Spleen (tissue), 11 donors: ENCODE data around the gene MMP15. TPM values are rescaled to one million over a fixed set of nuclear protein-coding genes. Genes with fewer than 3 reads are reported as not detected.

Source experiments
- DNase-seq: peaks from one replicate; pipeline ENCODE4 v3.0.0-alpha.2; 2020
- H3K27ac ChIP-seq, 8 donors: fragments of 200-600 bp; sonication (generic) in 7 of 8; 1 replicate in 4 of 8; 2 replicates in 4 of 8; pipeline versions ENCODE4 v1.5.0 to v1.8.0; 2016 to 2021; ENCODE audit warnings: inconsistent platforms in 4 of 8, mild to moderate bottlenecking in 4 of 8, moderate library complexity in 1 of 8
- H3K27me3 ChIP-seq, 7 donors: fragments of 200-600 bp; sonication (generic) in 6 of 7; replicated peaks in 1 of 7; 1 replicate in 4 of 7; 2 replicates in 3 of 7; pipeline versions ENCODE4 v1.5.0 to v1.8.0; 2016 to 2021; ENCODE audit warnings: inconsistent platforms in 3 of 7, mild to moderate bottlenecking in 1 of 7
- H3K36me3 ChIP-seq, 6 donors: fragments of 200-600 bp; sonication (generic) in 5 of 6; 1 replicate in 4 of 6; 2 replicates in 2 of 6; pipeline versions ENCODE4 v1.5.0 to v1.8.0; 2016 to 2021; ENCODE audit warnings: inconsistent platforms in 2 of 6
- H3K4me1 ChIP-seq, 6 donors: fragments of 200-600 bp; sonication (generic) in 5 of 6; 1 replicate in 3 of 6; 2 replicates in 3 of 6; pipeline versions ENCODE4 v1.5.0 to v1.8.0; 2016 to 2021; ENCODE audit warnings: inconsistent platforms in 3 of 6
- H3K4me3 ChIP-seq, 8 donors: fragments of 200-600 bp; sonication (generic) in 7 of 8; 1 replicate in 4 of 8; 2 replicates in 4 of 8; pipeline versions ENCODE4 v1.5.0 to v1.8.0; 2016 to 2021; ENCODE audit warnings: inconsistent platforms in 4 of 8, mild to moderate bottlenecking in 4 of 8, moderate library complexity in 2 of 8
- H3K9me3 ChIP-seq, 8 donors: fragments of 200-600 bp; sonication (generic) in 7 of 8; 1 replicate in 4 of 8; 2 replicates in 4 of 8; pipeline versions ENCODE4 v1.5.0 to v1.8.0; 2016 to 2021; ENCODE audit warnings: inconsistent platforms in 4 of 8
- POLR2A ChIP-seq, 3 donors: fragments of 450-650 bp; IDR thresholded peaks; one replicate each; pipeline ENCODE4 v1.5.1; 2017; ENCODE audit warnings: antibody characterized with exemption in 3 of 3, mild to moderate bottlenecking in 1 of 3
- POLR2AphosphoS5 ChIP-seq, 3 donors: sonication (generic); formaldehyde crosslinking; IDR thresholded peaks; one replicate each; pipeline ENCODE4 v1.5.1; 2017; ENCODE audit warnings: antibody characterized with exemption in 3 of 3
- WGBS, 5 donors: extraction: QIAGEN DNeasy Blood & Tissue Kit in 3 of 5; methylation state at CpG; one replicate each; pipeline versions ENCODE4 v1.1.5 to v1.1.7; 2013 to 2018; 5-methylcytosine and 5-hydroxymethylcytosine counted together
- intact Hi-C: fragments of 100-400 bp; cut with DNase I; formaldehyde crosslinking; loops from one replicate; pipeline ENCODE4 v1.15.0; 2023; ENCODE audit warnings: low total_unique reads
- polyA plus RNA-seq, 3 donors: library from polyadenylated mRNA; stranded (reverse); fragments of 200-250 nt; gene quantifications; one replicate each; pipeline ENCODE4 v1.2.1, GENCODE V29; 2013
- total RNA-seq, 7 donors: library from RNA; depleted of rRNA in 3 of 7; stranded (reverse); fragments of >200 nt in 3 of 7; fragmentation: NEBNext Ultra II Directional in 4 of 7; extraction: Animal tissue kit (Norgen Biotek cat#: 25700) in 4 of 7; gene quantifications; one replicate each; pipeline versions ENCODE4 v1.1.0 to v1.2.1, GENCODE V29; 2016 to 2021
- TF ChIP-seq, protein P1 (sequence below), 11 experiments: fragments of 200-600 bp in 7 of 11; fragments of 450-650 bp in 4 of 11; sonication (generic) in 4 of 11; IDR thresholded peaks in 8 of 11; conservative IDR thresholded peaks in 3 of 11; 1 replicate in 7 of 11; 2 replicates in 4 of 11; pipeline versions ENCODE4 v1.4.0 to v1.8.0; 2016 to 2021; ENCODE audit warnings: antibody characterized with exemption in 11 of 11, inconsistent platforms in 4 of 11, mild to moderate bottlenecking in 1 of 11
- donor health status: healthy with polysubstance abuse.
- donor health status: DM: no; HTN: no; CAD: no; lungs with moderate emphysema.
- donor health status: DM: no; HTN: no; CAD: no.
- donor health status: Bipolar disorder and iron deficiency.
- donor health status: healthy.
- donor health status: DM: no; HTN: no; CAD: no.
- donor health status: DM: yes; HTN: yes; CAD: no.

Gene MMP15
- total and polyA plus RNA-seq, 10 donors: 2.3 to 24.2 (median 14.0) TPM

DNA sequence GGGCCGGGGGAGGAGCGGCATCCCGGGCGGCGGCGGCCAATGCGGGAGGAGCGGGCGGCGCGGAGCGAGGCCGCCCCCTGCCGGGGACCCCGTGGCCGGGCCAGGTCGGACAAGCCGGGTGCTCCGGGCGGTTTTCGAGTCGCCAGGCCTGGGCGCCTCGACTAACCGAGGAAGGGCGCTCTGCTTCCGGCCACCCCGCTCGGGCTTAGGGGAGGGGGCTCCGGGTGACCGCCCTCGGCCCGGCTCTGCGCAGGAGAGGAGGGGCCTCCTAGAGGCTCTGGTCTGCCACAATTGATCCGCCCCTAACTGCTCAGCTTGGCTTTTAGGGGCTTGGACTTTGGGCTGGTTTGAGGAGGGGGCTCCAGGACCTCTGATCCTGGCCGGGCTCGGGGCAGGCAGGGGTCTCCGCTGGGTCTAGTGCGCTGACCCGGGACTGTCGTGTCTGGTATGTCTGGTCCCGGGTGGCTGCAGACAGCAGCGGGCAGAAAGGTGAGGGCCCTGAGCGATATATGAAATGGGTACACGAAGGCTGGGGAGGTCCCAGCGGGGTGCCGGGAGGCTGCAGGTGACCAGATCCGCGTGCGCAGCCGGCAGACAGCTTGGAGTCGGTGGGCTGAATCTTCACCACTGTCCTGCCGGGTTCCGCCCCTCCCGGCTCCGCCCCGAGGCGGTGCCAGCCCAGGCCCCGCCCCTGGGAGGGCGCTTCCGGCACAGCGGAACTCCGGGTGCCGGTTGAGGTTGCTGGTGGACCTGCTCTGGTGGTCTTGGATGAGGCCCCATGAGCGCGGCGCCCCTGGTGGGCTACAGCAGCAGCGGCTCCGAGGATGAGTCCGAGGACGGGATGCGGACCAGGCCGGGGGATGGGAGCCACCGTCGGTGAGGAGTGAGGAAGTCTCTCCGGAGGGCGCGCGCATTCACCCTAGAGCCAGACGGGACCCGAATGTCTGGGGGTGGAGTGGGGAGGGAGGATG lies 24.6 kb upstream of the MMP15 start, which contains the start of gene USB1:
Gene USB1 (plus strand): TSS at position 702 of the 971 bp plus-strand sequence. CDS start 77 bp downstream, at position 779.
- intact Hi-C loops: loop anchor here (10.0 kb wide), 2 partner anchors 246 to 406 kb away; no protein-coding TSS in a partner anchor
- DNase-seq: peak; percentile 98
- Histone ChIP-seq H3K27ac (peak within 1 kb of the TSS; percentile 86 to 98 (median 96)), H3K4me1 (peaks cover 14 to 87% (median 56%) of the 10 kb centered on the region in 6 donors), H3K27me3 (no peaks in the 10 kb centered on the region), H3K4me3 (peak within 1 kb of the TSS; percentile 60 to 92 (median 77)), H3K36me3 (peaks cover 7 to 58% (median 29%) of the 10 kb centered on the region in 6 donors), H3K9me3 (no peaks in the 10 kb centered on the region)
- TF ChIP-seq, protein P1, sequence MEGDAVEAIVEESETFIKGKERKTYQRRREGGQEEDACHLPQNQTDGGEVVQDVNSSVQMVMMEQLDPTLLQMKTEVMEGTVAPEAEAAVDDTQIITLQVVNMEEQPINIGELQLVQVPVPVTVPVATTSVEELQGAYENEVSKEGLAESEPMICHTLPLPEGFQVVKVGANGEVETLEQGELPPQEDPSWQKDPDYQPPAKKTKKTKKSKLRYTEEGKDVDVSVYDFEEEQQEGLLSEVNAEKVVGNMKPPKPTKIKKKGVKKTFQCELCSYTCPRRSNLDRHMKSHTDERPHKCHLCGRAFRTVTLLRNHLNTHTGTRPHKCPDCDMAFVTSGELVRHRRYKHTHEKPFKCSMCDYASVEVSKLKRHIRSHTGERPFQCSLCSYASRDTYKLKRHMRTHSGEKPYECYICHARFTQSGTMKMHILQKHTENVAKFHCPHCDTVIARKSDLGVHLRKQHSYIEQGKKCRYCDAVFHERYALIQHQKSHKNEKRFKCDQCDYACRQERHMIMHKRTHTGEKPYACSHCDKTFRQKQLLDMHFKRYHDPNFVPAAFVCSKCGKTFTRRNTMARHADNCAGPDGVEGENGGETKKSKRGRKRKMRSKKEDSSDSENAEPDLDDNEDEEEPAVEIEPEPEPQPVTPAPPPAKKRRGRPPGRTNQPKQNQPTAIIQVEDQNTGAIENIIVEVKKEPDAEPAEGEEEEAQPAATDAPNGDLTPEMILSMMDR (IDR thresholded peaks at IDR 0.05 in 8 of 11, conservative IDR thresholded peaks at IDR 0.05 in 3 of 11): peak; percentile 28 to 87 (median 83)
- TF ChIP-seq POLR2A (IDR thresholded peaks at IDR 0.05) (peak in 2 of 3 donors; percentile 5 to 66), POLR2AphosphoS5 (IDR thresholded peaks at IDR 0.05) (peak; percentile 89 to 93 (median 91))
- WGBS, 5 donors: 0 to 1% (median 0%) methylated on average over 21 to 81 of the region's 81 CpGs

DNA sequence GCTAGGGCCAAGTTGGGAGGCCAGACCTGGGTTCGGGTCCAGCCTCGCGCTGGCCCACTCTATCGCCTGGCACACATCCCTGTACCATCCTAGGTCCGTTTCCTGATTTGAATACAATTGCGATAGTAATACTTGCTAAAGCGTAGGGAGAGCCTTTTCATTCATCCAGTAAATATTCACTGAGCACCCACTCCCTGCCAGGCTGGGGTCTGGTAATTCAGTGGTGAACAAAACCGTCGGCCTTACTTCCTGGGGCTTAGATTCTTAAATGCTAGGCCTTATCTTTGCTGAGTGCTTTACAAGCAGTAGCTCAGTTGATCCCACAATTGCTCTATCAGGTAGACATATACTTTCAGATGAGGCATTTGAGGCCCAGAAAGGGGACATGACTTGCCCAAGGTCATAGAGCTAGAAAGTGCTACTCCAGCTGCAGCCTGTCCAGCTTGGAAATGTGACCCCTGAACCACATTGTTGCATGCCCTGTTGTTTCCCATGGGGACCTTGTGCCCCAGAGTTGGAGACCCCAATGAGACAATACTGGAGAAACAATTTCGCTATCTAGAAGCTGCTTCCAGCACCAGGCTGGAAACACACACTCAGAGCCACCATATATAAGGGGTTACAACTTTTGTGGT lies 23.7 kb upstream of the MMP15 start:
- peak overlapping the region; percentile 86 to 98 (median 96) for H3K27ac ChIP-seq
- peaks cover 14 to 79% (median 53%) of the 10 kb centered on the region in 6 donors for H3K4me1 ChIP-seq
- 29 to 59% (median 47%) methylated on average over 10 of the region's 10 CpGs for WGBS, 5 donors
- intact Hi-C loops: loop anchor here (10.0 kb wide), 2 partner anchors 247 to 407 kb away; no protein-coding TSS in a partner anchor
- H3K27me3 ChIP-seq: no peaks in the 10 kb centered on the region
- peak overlapping the region; percentile 60 to 92 (median 77) for H3K4me3 ChIP-seq
- TF ChIP-seq POLR2AphosphoS5 (IDR thresholded peaks at IDR 0.05): no peak
- TF ChIP-seq, protein P1 (IDR thresholded peaks at IDR 0.05 in 8 of 11, conservative IDR thresholded peaks at IDR 0.05 in 3 of 11): no peak
- TF ChIP-seq POLR2A (IDR thresholded peaks at IDR 0.05): no peak
- DNase-seq: peak; percentile 23
- peaks cover 0 to 5% (median 2%) of the 10 kb centered on the region in 8 donors for H3K9me3 ChIP-seq
- H3K36me3 ChIP-seq: peaks cover 4 to 58% (median 26%) of the 10 kb centered on the region in 6 donors

DNA sequence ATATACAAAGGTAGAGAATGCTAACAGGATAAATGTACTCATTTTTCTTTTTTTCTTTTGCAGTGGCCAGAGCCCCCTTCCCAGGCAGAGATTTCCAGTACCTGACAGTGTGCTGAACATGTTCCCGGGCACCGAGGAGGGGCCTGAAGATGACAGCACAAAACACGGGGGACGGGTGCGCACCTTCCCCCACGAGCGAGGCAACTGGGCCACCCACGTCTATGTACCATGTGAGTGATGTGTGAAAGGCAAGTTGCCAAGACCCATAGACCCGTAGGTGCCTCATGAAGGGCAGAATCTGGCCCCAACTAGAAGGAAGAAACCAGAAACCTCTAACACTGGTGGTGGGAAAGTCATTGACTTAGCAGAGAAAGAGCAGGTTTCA lies 23.1 kb upstream of the MMP15 start:
- intact Hi-C loops: loop anchor here (10.0 kb wide), 2 partner anchors 248 to 408 kb away; no protein-coding TSS in a partner anchor
- Histone ChIP-seq H3K4me3 (no peak overlapping the region), H3K9me3 (peaks cover 0 to 5% (median 2%) of the 10 kb centered on the region in 8 donors), H3K27ac (peak overlapping the region in 1 of 8 donors; percentile 98), H3K36me3 (peaks cover 0 to 58% (median 22%) of the 10 kb centered on the region in 6 donors), H3K4me1 (peaks cover 14 to 74% (median 48%) of the 10 kb centered on the region in 6 donors), H3K27me3 (no peaks in the 10 kb centered on the region)
- no peak for TF ChIP-seq POLR2A (IDR thresholded peaks at IDR 0.05)
- no peak for TF ChIP-seq POLR2AphosphoS5 (IDR thresholded peaks at IDR 0.05)
- TF ChIP-seq, protein P1 (IDR thresholded peaks at IDR 0.05 in 8 of 11, conservative IDR thresholded peaks at IDR 0.05 in 3 of 11): no peak
- WGBS, 5 donors: 84 to 89% (median 85%) methylated on average over 9 of the region's 9 CpGs
- DNase-seq: peak; percentile 77
